Measurements from ENCODE around the gene CDH4. TPM values are rescaled to one million over a fixed set of nuclear protein-coding genes. Genes with fewer than 3 reads are reported as not detected.

The CDH4 gene
- total RNA-seq, 4 donors from 2014 or later, result not detected

DNA sequence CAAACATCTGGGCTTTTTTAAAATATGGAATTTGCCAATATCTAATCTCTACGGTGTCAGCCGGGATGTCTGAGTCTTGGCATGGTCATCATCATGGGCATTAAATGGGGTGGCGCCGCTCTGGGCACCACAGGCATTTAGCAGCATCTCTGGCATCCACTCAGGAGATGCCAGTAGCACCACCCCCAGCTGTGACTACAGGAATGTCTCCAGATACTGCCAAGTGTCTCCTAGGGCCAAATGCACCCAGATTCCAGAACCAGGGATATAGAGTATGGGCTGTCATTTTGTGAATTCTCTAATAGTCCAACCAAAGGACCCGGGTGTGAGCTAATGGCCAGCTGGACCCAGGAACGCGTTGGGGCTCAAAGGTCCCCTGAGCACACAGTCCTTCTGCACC is 452.6 kb downstream of the CDH4 start:
- Histone ChIP-seq H3K9me3 (no peaks in the 10 kb centered on the region), H3K36me3 (no peaks in the 10 kb centered on the region), H3K27ac (no peak overlapping the region), H3K27me3 (no peaks in the 10 kb centered on the region), H3K4me3 (no peak overlapping the region), H3K4me1 (no peaks in the 10 kb centered on the region)
- DNase-seq, result no peak
- 87 to 100% methylated on average over 2 to 7 of the region's 7 CpGs for WGBS, 2 donors (ENCODE audit: low coverage in 1 of 2)
- TF ChIP-seq EP300 (IDR thresholded peaks at IDR 0.05; ENCODE audit: low read depth) (no peak), POLR2AphosphoS5 (IDR thresholded peaks at IDR 0.05) (no peak), POLR2A (IDR thresholded peaks at IDR 0.05) (no peak)
- TF ChIP-seq, protein P1, sequence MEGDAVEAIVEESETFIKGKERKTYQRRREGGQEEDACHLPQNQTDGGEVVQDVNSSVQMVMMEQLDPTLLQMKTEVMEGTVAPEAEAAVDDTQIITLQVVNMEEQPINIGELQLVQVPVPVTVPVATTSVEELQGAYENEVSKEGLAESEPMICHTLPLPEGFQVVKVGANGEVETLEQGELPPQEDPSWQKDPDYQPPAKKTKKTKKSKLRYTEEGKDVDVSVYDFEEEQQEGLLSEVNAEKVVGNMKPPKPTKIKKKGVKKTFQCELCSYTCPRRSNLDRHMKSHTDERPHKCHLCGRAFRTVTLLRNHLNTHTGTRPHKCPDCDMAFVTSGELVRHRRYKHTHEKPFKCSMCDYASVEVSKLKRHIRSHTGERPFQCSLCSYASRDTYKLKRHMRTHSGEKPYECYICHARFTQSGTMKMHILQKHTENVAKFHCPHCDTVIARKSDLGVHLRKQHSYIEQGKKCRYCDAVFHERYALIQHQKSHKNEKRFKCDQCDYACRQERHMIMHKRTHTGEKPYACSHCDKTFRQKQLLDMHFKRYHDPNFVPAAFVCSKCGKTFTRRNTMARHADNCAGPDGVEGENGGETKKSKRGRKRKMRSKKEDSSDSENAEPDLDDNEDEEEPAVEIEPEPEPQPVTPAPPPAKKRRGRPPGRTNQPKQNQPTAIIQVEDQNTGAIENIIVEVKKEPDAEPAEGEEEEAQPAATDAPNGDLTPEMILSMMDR (IDR thresholded peaks at IDR 0.05), result no peak
- intact Hi-C loops (cut with DNase I; ENCODE audit: low total_unique reads) (no loop called here), in situ Hi-C loops (cut with MboI; ENCODE audit: low pct_ligation_motif_present in 1 of 4, low pct_unique_long_range_greater_than_20kb in 1 of 4, low sequenced_read_pairs in 3 of 4) (no loop called here)

- WGBS, 2 donors (ENCODE audit: low coverage in 1 of 2), result 60 to 80% methylated on average over 2 to 25 of the region's 26 CpGs
- no peaks in the 10 kb centered on the region for H3K4me1 ChIP-seq
- H3K27ac ChIP-seq, result no peak overlapping the region
- TF ChIP-seq POLR2AphosphoS5 (IDR thresholded peaks at IDR 0.05), result no peak
- TF ChIP-seq, protein P1 (IDR thresholded peaks at IDR 0.05), result no peak
- TF ChIP-seq EP300 (IDR thresholded peaks at IDR 0.05; ENCODE audit: low read depth), result no peak
- TF ChIP-seq POLR2A (IDR thresholded peaks at IDR 0.05), result no peak
- intact Hi-C loops (cut with DNase I; ENCODE audit: low total_unique reads) (no loop called here), in situ Hi-C loops (cut with MboI; ENCODE audit: low pct_ligation_motif_present in 1 of 4, low pct_unique_long_range_greater_than_20kb in 1 of 4, low sequenced_read_pairs in 3 of 4) (no loop called here)
- DNase-seq, result no peak
- H3K36me3 ChIP-seq, result no peaks in the 10 kb centered on the region
- H3K27me3 ChIP-seq, result no peaks in the 10 kb centered on the region
- H3K9me3 ChIP-seq, result no peaks in the 10 kb centered on the region
- H3K4me3 ChIP-seq, result no peak overlapping the region
These were observed 453.6 kb downstream of the CDH4 start for GRCh38 chr20:61705386-61706258.

DNA sequence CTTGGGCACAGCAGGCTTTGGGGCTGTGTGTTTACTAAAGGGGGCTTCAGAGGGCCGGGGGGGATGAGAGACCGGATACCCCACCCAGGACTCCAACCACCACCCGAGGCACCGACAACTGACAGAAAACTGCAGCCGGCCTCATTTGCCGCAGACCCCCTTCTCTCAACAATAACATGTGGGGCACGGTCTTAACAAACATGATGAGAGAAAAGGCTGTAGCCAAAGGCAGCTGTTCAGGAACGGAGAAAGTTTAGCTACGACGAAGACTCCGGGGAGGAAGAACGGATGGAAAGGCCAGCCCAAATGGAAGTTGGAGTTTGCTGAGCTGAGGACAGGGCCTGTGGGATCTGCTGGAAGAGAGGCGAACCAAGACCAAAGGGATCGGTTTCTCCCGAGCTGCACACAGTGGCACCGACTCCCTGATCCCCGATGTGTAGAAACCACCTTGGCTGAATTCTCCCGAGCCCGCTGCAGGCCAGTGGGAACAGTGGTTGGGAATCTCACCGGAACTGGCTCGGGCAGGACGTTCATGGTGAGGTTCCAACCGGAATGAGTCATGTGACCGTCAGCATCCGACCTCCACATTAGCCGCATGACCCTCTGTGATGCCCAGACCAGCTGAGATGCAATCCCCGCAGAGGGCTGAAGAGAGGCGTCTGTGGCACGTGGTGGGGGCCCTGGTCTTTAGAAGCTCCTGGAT is 454.3 kb downstream of the CDH4 start:
- DNase-seq, result no peak
- Histone ChIP-seq H3K36me3 (no peaks in the 10 kb centered on the region), H3K4me1 (no peaks in the 10 kb centered on the region), H3K9me3 (no peaks in the 10 kb centered on the region), H3K4me3 (no peak overlapping the region), H3K27ac (no peak overlapping the region), H3K27me3 (no peaks in the 10 kb centered on the region)
- intact Hi-C loops (cut with DNase I; ENCODE audit: low total_unique reads) (no loop called here), in situ Hi-C loops (cut with MboI; ENCODE audit: low pct_ligation_motif_present in 1 of 4, low pct_unique_long_range_greater_than_20kb in 1 of 4, low sequenced_read_pairs in 3 of 4) (no loop called here)
- TF ChIP-seq POLR2A (IDR thresholded peaks at IDR 0.05), result no peak
- TF ChIP-seq, protein P1 (IDR thresholded peaks at IDR 0.05), result no peak
- TF ChIP-seq POLR2AphosphoS5 (IDR thresholded peaks at IDR 0.05), result no peak
- TF ChIP-seq EP300 (IDR thresholded peaks at IDR 0.05; ENCODE audit: low read depth), result no peak
- 85% methylated on average over 29 of the region's 29 CpGs; no CpG with 5 or more reads in 1 of the 2 donors for WGBS, 2 donors (ENCODE audit: low coverage in 1 of 2)

GRCh38 chr20:61708891-61709290 is 456.8 kb downstream of the CDH4 start:
- no peaks in the 10 kb centered on the region for H3K27me3 ChIP-seq
- TF ChIP-seq POLR2A (IDR thresholded peaks at IDR 0.05), result no peak
- TF ChIP-seq, protein P1 (IDR thresholded peaks at IDR 0.05), result no peak
- no peak for TF ChIP-seq EP300 (IDR thresholded peaks at IDR 0.05; ENCODE audit: low read depth)
- TF ChIP-seq POLR2AphosphoS5 (IDR thresholded peaks at IDR 0.05), result no peak
- DNase-seq, result no peak
- H3K36me3 ChIP-seq, result no peaks in the 10 kb centered on the region
- H3K4me1 ChIP-seq, result no peaks in the 10 kb centered on the region
- no peaks in the 10 kb centered on the region for H3K9me3 ChIP-seq
- no peak overlapping the region for H3K27ac ChIP-seq
- in situ Hi-C loops (cut with MboI; ENCODE audit: low pct_ligation_motif_present in 1 of 4, low pct_unique_long_range_greater_than_20kb in 1 of 4, low sequenced_read_pairs in 3 of 4), result no loop called here
- intact Hi-C loops (cut with DNase I; ENCODE audit: low total_unique reads), result no loop called here
- 90% methylated on average over 11 of the region's 11 CpGs; no CpG with 5 or more reads in 1 of the 2 donors for WGBS, 2 donors (ENCODE audit: low coverage in 1 of 2)
- no peak overlapping the region for H3K4me3 ChIP-seq
